HG03571 (cell line): ENCODE measurements around the gene MRPS30.
"Not testable (repeated sequence)": the region's sequence is repeated elsewhere in the genome, so short reads cannot be mapped to it uniquely, and the experiment has no call there.

Experiments used
- ATAC-seq: cut with Tn5 transposase; IDR thresholded peaks from one replicate; pipeline ENCODE4 v1.9.1; 2021; ENCODE audit not compliant: unreplicated experiment

MRPS30 gene

DNA sequence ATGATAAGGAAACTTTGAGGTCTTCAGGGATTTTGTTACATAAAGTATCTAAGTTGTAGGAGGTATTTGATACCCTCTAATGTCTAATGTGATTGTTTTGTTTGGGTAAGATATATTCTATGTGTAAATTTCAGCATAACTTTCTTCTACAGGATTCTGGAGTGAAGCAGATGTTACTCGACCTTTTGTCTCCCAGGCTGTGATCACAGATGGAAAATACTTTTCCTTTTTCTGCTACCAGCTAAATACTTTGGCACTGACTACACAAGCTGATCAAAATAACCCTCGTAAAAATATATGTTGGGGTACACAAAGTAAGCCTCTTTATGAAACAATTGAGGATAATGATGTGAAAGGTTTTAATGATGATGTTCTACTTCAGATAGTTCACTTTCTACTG lies 6.0 kb downstream of the MRPS30 start:
- no peak for ATAC-seq

- ATAC-seq: no peak
Observed at GRCh38 chr5:44821164-44821563, 12.4 kb downstream of the MRPS30 start.

DNA sequence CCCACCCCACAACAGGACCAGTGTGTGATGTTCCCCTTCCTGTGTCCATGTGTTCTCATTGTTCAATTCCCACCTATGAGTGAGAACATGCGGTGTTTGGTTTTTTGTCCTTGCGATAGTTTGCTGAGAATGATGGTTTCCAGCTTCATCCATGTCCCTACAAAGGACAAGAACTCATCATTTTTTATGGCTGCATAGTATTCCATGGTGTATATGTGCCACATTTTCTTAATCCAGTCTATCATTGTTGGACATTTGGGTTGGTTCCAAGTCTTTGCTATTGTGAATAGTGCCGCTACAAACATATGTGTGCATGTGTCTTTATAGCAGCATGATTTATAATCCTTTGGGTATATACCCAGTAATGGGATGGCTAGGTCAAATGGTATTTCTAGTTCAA lies 15.9 kb downstream of the MRPS30 start:
- not testable (repeated sequence) for ATAC-seq

GRCh38 chr5:44827681-44828080 lies 18.9 kb downstream of the MRPS30 start:
- ATAC-seq: no peak

- ATAC-seq: no peak
Observed at GRCh38 chr5:44828719-44829118, 20.0 kb downstream of the MRPS30 start.

- ATAC-seq: no peak
Observed at GRCh38 chr5:44830951-44831350, 22.2 kb downstream of the MRPS30 start.

DNA sequence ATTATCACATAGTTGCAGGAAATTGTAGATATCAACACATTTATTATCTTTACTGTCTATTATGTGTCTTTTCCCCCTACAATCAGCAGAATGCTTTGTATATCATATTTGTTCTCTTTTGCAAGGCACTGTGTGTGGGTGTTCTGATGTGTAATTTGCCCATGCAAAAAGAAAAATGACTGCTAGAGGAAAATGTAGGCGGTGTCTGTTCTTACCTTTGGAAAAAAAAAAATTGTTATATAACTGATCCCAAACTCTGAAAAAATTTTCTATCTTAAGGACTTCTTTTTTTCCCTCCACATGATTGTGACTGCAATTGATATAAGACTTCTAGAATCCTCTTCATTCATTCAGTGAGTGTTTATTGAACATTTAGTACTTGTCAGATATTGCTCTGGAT lies 24.5 kb downstream of the MRPS30 start:
- ATAC-seq: no peak

DNA sequence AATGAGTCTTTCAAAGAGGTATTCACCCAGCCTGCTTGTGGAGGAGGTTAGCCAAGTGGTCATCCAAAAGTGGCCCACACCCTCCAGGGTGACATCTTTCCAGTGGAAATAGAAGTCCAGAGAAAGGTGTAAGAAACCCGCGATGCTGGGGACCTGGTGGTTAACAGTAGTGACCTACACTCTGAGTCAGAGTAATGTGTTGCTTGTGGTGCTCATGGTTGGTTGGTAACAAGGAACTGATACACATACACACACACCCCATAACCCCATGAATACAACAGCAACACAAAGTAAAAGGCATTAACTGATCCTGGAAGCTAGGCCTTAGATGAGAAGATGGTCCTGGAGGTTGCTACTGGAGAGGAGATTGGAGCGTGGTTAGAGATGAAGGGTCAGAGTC lies 26.9 kb downstream of the MRPS30 start:
- ATAC-seq: no peak

DNA sequence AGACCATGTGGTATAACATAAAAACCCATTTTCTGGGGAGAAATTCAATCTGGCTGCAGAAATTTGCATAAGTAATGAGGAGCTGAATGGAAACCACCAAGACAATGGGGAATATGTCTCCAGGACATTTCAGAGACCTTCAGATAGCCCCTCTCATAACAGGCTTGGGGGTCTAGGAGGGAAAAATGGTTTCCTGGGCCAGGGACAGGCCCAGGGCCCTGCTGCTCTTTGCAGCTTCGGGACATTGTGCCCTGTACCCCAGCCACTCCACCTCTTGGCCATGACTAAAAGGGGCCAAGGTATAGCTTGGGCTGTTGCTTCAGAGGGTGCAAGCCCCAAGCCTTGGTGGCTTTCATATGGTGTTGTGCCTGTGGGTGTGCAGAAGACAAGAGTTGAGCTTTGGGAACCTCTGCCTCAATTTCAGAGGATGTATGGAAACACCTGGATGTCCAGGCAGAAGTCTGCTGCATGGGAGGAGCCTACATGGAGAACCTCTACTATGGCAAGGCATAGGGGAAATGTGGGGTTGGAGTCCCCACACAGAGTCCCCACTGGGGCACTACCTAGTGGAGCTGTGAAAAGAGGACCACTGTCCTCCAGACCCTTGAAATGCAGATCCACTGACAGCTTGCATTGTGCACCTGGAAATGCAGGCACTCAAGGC lies 30.4 kb downstream of the MRPS30 start:
- ATAC-seq: no peak

- ATAC-seq: no peak
Observed at GRCh38 chr5:44842496-44843282, 33.9 kb downstream of the MRPS30 start.

GRCh38 chr5:44844744-44845143 lies 36.0 kb downstream of the MRPS30 start:
- ATAC-seq: no peak

GRCh38 chr5:44845777-44846176 lies 37.0 kb downstream of the MRPS30 start:
- ATAC-seq: no peak

GRCh38 chr5:44847206-44847852 lies 38.6 kb downstream of the MRPS30 start:
- no peak for ATAC-seq

DNA sequence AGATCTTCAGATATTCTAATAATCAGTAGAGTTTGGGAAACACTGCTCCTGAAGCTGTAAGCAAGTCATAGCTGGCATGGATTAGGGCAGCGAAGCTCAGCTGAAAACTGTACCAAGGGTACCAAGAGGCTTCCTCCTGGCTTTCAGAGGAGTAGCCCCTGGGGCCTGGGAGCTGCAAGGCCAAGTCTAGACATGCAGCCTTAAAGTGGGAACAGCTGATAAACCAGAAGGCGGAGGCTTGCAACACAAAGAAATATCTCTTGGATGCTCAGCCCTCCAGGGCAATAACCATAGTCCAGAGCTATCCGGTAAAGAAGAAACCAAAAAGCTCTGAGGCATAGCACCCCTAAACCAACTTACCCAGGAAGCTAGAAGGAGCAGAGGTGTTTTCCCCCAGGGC lies 51.5 kb downstream of the MRPS30 start:
- no peak for ATAC-seq

- ATAC-seq: no peak
Observed at GRCh38 chr5:44862808-44863207, 54.1 kb downstream of the MRPS30 start.
